Measurements from ENCODE around the gene TCF4.

TCF4 gene

DNA sequence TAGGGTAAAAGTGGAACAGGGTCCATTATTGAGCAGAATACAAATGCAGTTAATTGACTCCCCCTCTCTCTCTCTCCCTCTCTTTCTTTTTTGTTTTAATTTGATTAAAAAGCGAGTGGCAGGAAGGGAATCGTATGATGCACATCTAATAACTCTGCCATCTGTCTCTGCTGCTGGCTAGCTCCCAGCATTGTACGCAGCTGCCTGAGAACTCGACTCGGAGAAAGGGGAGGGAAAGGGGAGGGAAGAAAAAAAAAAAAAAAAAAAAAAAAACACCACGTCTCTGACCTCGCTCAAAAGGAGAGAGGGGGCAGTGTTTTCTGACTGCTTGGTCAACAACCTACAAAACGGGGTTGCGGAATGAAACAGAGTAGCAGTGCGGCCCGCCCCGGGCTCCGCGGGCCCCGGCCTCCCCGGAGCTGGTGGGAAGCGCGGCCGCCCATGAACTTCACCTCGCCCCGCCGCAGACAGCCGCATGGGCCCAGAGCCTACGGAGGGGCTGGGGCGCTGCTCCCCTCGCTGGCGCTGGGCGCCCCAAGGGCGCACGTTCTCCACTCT lies 265.7 kb downstream of the TCF4 start:
- peak; percentile 82 for DNase-seq (ENCODE audit: low spot score)
- H3K4me3 ChIP-seq = peak overlapping the region; percentile 74
- peak overlapping the region; percentile 93 to 94 for H3K27ac ChIP-seq
- no peak for TF ChIP-seq CTCF (IDR thresholded peaks at IDR 0.05)

DNA sequence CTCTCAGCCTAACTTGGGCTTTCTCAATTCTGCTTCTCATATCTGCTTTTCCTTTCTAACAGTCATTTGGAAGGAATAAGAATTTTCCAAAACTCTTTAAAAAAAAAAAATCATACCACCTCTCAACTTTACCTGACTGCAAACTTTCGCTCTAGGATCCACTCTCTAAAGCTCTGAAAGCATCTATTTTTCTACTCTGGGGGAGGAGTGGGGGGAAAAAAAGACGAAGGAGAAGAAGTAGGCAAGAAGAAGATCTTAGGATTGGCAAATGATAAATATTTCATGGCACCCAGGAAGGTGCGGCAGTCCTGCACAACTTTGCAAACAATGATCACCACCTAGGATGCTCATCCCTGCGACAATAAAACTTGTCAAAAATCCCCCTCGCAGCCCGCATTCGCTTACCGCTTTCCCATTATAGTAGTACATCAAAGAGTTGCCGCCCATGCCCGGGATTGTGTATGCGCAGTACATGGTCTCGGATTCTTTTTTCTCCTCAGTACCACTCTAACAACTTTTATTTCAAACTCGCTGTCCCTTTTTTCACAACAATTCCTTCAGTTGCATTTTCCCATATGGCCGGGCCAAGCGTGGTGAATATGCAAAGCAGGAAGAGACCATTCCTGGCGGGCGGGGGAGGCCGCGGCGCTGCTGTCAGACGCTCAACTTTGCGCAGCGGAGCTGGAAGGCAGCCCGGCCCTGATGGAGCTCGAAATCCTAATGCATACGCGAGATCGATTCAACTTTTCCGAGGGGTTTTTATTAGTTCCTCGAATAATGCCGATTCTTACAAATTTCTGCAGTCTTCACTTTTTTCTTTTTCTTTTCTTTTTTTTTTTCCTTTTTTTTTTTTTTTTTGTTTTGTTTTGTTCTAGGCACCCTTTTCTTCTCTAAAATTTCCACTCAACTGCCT lies 266.5 kb downstream of the TCF4 start:
- H3K27ac ChIP-seq = peak overlapping the region; percentile 93 to 94
- peak; percentile 90 for DNase-seq (ENCODE audit: low spot score)
- peak overlapping the region; percentile 74 for H3K4me3 ChIP-seq
- no peak for TF ChIP-seq CTCF (IDR thresholded peaks at IDR 0.05)

- Histone ChIP-seq H3K27ac (peak overlapping the region; percentile 93 to 94), H3K4me3 (peak overlapping the region; percentile 74)
- TF ChIP-seq CTCF (IDR thresholded peaks at IDR 0.05) = no peak
- DNase-seq (ENCODE audit: low spot score) = no peak
These were observed 267.3 kb downstream of the TCF4 start for GRCh38 chr18:55320424-55321264.

GRCh38 chr18:55319459-55320193 lies 268.4 kb downstream of the TCF4 start:
- no peak for TF ChIP-seq CTCF (IDR thresholded peaks at IDR 0.05)
- peak overlapping the region; percentile 79 to 93 for H3K27ac ChIP-seq
- DNase-seq (ENCODE audit: low spot score) = no peak
- peak overlapping the region; percentile 74 for H3K4me3 ChIP-seq

DNA sequence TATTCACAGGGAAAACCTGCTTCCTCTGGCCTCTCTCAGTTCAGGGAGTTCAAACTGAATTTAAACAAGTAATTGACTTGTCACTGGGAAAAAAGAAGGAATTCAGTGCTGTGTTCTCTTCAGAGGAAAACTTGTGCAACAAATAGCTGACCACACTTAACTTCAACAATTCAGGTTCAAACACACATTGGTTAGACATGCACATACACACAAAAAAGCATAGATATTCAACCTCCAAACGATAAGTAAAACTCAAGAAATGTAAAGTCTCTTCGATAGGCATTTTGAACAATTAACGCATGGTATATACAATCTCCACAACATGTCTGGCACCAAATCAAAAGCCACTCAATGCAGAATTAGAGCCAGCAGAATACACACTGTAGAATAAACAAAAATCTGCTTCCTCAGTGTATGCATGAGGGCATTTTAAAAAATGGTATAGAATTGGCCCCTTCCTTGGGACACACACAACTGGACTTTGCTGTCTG lies 269.0 kb downstream of the TCF4 start:
- H3K27ac ChIP-seq = peak overlapping the region; percentile 79 to 93
- no peak for TF ChIP-seq CTCF (IDR thresholded peaks at IDR 0.05)

GRCh38 chr18:55317864-55318263 lies 270.1 kb downstream of the TCF4 start:
- H3K4me3 ChIP-seq = peak overlapping the region; percentile 74
- H3K27ac ChIP-seq = peak overlapping the region; percentile 49 to 93
- TF ChIP-seq CTCF (IDR thresholded peaks at IDR 0.05) = no peak
- no peak for DNase-seq (ENCODE audit: low spot score)

More for the DNA sequence above, 269.0 kb downstream of the TCF4 start:
- no peak for DNase-seq (ENCODE audit: low spot score)
- peak overlapping the region; percentile 74 for H3K4me3 ChIP-seq

All from coronary artery (tissue), 2 donors.